A549 treated with ZK216348 at 1 μM for 4 hours (cell line): ENCODE data around the gene VARS2. TPM values are rescaled to one million over a fixed set of nuclear protein-coding genes. Genes with fewer than 3 reads are reported as not detected.

Experiments used
- total RNA-seq: library from RNA; stranded (reverse); fragments of 200-300 nt; extraction: Qiagen RNA extraction; gene quantifications from 5 replicates; pipeline ENCODE4 v1.2.3, GENCODE V29; 2022; ENCODE audit warnings: low read depth

VARS2 gene
- total RNA-seq, result 9.4 to 14.7 TPM (median 13.7 TPM) in 5 replicates

DNA sequence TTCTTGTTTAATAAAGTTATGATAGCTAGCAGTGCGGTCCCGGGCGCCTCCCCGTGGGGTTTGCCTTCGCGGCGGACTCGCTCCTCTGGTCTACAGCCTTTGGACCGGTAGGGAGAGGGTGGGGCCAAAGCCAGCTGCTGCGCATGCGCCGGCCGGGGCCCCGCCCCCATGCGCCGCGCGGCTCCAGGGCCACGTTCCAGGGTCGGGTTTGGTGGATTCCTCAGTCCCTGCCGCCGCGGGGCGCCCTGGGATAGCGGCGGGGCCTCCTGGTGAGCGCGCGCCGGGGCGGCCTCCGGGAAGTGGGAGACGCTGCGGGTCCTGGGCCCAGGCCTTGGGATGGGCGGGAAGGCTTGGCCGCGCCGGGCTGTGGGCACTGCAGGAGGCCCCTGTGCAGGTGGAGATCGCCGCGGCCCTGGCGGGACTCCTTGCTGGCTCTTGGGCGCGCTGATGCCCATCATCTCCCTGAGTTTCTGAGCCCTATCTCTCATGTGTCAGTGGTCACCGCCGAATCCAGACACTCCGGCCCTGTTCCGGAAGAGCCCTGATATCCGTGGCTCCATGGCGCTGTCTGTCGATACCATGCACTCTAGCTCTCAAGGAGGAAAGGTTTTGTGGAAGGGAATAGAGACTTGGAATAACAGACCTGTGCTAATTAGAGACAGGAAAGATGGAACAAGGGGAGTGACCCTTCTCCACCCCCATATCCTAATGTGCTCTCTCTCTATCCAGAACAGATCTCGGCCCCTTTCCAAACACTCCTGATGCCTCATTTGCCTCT lies at the start of gene VARS2:
Gene VARS2 (plus strand): TSS at position 163 of the 778 bp plus-strand sequence. CDS start 599 bp downstream, at position 762.

DNA sequence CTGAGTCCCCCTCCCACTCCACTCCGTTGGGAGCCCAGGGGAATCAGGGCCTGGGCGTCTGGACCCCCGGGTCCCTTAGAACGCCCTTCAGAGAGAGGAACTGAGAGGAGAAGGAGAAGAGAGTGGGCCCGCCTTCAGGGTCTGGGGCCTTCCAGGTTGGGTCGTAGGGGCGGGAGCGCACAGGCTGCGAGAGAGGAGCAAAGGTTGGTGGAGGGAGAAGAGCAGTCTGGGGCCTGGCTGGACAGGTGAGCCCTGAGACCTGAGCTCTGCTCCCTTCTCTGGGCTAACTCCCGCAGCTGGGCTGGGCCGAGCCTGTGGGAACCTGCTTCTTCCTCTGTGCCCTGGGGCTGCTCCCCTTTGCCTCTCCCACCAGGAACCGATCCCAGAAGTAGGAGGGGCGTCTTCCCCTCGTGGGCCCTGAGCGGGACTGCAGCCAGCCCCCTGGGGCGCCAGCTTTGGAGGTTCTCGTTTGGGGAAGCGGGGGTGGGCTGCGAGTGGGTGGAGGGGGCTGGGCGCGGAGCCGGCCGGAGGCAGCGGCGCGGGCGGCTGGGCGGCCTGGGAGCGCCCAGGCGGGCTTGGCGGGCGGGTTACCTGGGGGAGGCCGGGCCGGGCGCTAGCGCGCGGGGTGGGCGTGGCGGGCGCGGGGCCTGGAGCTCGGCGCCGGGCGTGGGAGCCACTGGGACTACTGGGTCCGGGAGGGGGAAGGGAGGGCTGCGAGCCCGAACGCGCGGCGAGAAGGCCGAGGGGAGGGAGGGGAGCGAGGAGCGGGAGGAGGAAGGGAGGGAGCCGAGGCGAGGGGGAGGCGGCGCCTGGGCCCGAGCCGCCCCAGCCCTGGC lies 30.1 kb upstream of the VARS2 start, which contains the start of gene DDR1:
Gene DDR1 (plus strand): TSS at position 835 of the 836 bp plus-strand sequence. CDS start 4,211 bp downstream, outside the sequence.

DNA sequence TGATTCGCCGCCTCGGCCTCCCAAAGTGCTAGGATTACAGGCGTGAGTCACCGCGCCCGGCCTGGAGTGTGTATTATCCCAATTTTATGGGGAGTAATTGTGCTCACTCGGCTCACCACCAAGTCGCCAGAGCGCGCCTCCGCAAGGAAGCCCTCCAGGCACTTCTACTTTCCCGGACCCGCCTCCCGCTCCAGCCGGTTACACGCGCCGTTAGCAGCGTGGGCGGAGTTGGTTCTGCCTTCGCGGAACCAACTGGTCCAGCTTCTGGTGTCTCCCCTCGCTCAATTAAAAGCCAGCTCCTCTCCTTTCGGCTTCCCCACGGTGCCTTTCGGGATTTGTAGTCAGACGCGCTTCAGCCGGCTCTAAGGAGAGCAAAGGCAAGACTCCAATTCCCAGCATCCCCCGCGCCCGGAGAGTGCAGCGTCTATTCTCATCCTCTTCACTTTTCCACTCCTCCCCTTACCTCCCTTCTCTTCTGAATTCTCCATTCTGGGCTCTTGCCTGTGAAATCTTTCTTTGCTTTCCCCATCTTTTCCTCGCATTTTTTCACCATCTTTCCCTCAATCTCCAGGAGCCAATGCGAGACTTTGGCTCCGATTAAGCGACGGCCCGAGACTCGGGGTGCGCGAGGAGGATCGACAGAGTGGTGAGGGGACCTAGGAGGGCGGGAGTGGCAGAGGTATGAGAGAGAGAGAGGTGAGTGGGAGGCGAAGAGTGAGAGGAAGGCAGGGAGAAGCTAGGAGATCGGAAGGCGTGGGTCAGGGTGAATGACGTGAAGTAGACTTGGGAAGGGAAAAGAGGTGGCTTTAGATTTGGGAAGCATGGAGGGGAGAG lies 6.1 kb upstream of the VARS2 start, which contains the start of gene GTF2H4:
Gene GTF2H4 (plus strand): TSS at position 450 of the 834 bp plus-strand sequence.

DNA sequence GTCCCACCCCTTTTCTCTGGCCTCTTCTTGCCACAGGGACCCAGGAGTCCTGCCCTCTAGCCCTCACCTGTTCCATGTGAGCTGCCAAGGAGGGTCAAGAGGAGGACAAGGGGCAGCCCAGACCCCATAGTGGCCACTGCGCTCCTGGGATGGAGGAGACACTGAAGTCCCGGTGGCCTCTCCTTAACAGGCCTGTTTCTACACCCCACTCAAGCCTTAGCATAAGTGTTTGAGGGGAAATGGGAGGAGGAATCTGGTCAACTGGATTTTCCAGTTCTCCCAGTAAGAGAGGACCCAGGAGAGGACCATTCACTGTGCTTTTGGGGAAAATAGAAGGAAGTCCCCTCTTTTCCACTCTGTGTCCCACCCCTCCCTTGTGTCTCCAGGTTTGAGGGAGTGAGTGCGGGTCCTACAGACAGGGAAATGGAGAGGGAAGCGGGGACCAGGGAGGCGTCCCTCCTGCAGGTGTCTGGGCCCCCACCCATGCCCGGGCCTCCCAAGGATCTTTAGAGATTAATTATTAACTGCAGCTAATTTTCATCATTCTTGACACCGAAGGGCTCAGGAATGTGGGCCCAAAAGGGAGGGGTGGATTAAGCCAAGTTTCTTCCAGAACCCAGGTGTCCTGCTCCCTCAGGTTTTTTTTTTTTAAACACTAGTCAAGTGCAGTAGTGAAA lies 18.1 kb downstream of the VARS2 start, which contains the start of gene SFTA2:
Gene SFTA2 (minus strand): TSS at position 202 of the 677 bp plus-strand sequence. CDS start 74 bp downstream, at position 128.

DNA sequence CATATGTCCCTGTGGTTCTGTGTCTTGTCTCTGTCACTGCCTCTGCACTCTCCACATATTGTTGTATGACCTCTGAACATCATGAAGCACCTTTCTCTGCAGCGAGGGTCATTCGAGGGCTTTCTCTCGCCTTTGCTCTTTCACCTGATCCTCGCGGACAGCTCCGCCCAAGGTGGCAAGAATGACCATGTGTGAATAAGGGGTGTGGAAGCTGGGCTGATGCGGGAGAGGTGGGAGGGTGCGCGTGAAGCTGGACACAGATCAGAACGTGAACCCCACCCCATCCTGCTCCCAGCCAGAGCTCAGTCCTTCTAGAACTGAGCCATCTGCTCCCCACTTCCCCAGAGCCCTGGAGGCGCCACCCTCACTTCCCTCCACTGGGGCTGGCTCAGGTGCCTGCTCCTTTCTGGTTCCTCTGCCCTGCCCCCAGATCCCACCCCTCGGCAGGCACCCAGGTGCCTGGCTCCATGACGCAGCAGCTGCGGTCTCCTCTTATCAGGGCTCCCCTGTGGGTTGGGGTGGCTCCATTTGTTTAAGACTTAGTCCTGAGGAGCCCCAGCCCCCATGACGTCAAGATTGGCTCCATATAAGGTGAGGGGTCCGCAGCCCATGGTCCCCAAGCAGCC lies 26.4 kb downstream of the VARS2 start, which contains the start of gene MUCL3:
Gene MUCL3 (plus strand): TSS at position 613 of the 626 bp plus-strand sequence. CDS start 27 bp downstream, outside the sequence.

Other genes starting within 250 kb of the VARS2 start
- gene DHX16, start 241.2 kb upstream of the VARS2 start, total RNA-seq, result 28.5 to 31.7 TPM (median 30.4 TPM) in 5 replicates
- gene PPP1R18, start 227.6 kb upstream of the VARS2 start, total RNA-seq, result 40.2 to 47.9 TPM (median 43.5 TPM) in 5 replicates
- gene NRM, start 223.3 kb upstream of the VARS2 start, total RNA-seq, result 20.2 to 28.1 TPM (median 26.5 TPM) in 5 replicates
- 14.7 to 21.2 TPM (median 17.8 TPM) in 5 replicates for gene MDC1, start 197.0 kb upstream of the VARS2 start, total RNA-seq
- 799 to 982 TPM (median 956 TPM) in 5 replicates for gene TUBB, start 193.9 kb upstream of the VARS2 start, total RNA-seq
- 75.5 to 109 TPM (median 97.4 TPM) in 5 replicates for gene FLOT1, start 171.6 kb upstream of the VARS2 start, total RNA-seq
- gene IER3, start 169.7 kb upstream of the VARS2 start, total RNA-seq, result 65.0 to 118 TPM (median 104 TPM) in 5 replicates
- gene DDR1, start 29.7 kb upstream of the VARS2 start, total RNA-seq, result 36.1 to 67.6 TPM (median 55.7 TPM) in 5 replicates
- gene GTF2H4, start 6.0 kb upstream of the VARS2 start, total RNA-seq, result 15.2 to 23.2 TPM (median 17.3 TPM) in 5 replicates
- gene SFTA2, start 17.9 kb downstream of the VARS2 start, total RNA-seq, result not detected in 5 replicates
- gene MUCL3, start 26.7 kb downstream of the VARS2 start, total RNA-seq, result 0.08 to 0.17 TPM (median 0.10 TPM) in 5 replicates
- 0.05 TPM in 1 of 5 replicates, not detected in the others for gene MUC21, start 69.5 kb downstream of the VARS2 start, total RNA-seq
- gene MUC22, start 96.2 kb downstream of the VARS2 start, total RNA-seq, result 0.02 TPM in 1 of 5 replicates, not detected in the others
- gene C6orf15, start 198.3 kb downstream of the VARS2 start, total RNA-seq, result not detected in 5 replicates
- 3.7 to 5.9 TPM (median 4.5 TPM) in 5 replicates for gene PSORS1C1, start 200.6 kb downstream of the VARS2 start, total RNA-seq
- 0.11 TPM in 1 of 5 replicates, not detected in the others for gene CDSN, start 206.2 kb downstream of the VARS2 start, total RNA-seq
- gene PSORS1C2, start 224.8 kb downstream of the VARS2 start, total RNA-seq, result not detected in 5 replicates
- 6.1 to 10.1 TPM (median 7.2 TPM) in 5 replicates for gene CCHCR1, start 243.6 kb downstream of the VARS2 start, total RNA-seq
- 12.6 to 17.1 TPM (median 15.9 TPM) in 5 replicates for gene TCF19, start 244.4 kb downstream of the VARS2 start, total RNA-seq